Measurements from ENCODE around the gene NOS3.

The NOS3 gene

GRCh38 chr7:150962290-150962552 lies 28.6 kb upstream of the NOS3 start:
- H3K9me3 ChIP-seq (ENCODE audit: severe bottlenecking): no peaks in the 10 kb centered on the region
- TF ChIP-seq CTCF (IDR thresholded peaks at IDR 0.05; ENCODE audit: poor library complexity, severe bottlenecking): no peak
- DNase-seq (ENCODE audit: low spot score) (no peak), ATAC-seq (ENCODE audit: low read depth) (no peak)
- H3K36me3 ChIP-seq (ENCODE audit: low read depth): no peaks in the 10 kb centered on the region
- no peak overlapping the region for H3K27ac ChIP-seq (ENCODE audit: poor library complexity, severe bottlenecking)
- H3K4me1 ChIP-seq (ENCODE audit: insufficient read depth, poor library complexity, severe bottlenecking): no peaks in the 10 kb centered on the region
- H3K4me3 ChIP-seq (ENCODE audit: severe bottlenecking): no peak overlapping the region
- H3K27me3 ChIP-seq (ENCODE audit: insufficient read depth, poor library complexity, severe bottlenecking): peaks cover 12% of the 10 kb centered on the region

- Histone ChIP-seq H3K9me3 (ENCODE audit: severe bottlenecking) (no peaks in the 10 kb centered on the region), H3K4me3 (ENCODE audit: severe bottlenecking) (no peak overlapping the region), H3K27ac (ENCODE audit: poor library complexity, severe bottlenecking) (no peak overlapping the region), H3K36me3 (ENCODE audit: low read depth) (no peaks in the 10 kb centered on the region), H3K27me3 (ENCODE audit: insufficient read depth, poor library complexity, severe bottlenecking) (peaks cover 9% of the 10 kb centered on the region), H3K4me1 (ENCODE audit: insufficient read depth, poor library complexity, severe bottlenecking) (no peaks in the 10 kb centered on the region)
- ATAC-seq (ENCODE audit: low read depth): peak; percentile 79
- peak; percentile 79 for TF ChIP-seq CTCF (IDR thresholded peaks at IDR 0.05; ENCODE audit: poor library complexity, severe bottlenecking)
- no peak for DNase-seq (ENCODE audit: low spot score)
Observed at GRCh38 chr7:150962553-150963399, 28.0 kb upstream of the NOS3 start.

- H3K4me1 ChIP-seq (ENCODE audit: insufficient read depth, poor library complexity, severe bottlenecking): no peaks in the 10 kb centered on the region
- TF ChIP-seq CTCF (IDR thresholded peaks at IDR 0.05; ENCODE audit: poor library complexity, severe bottlenecking): no peak
- peaks cover 4% of the 10 kb centered on the region for H3K27me3 ChIP-seq (ENCODE audit: insufficient read depth, poor library complexity, severe bottlenecking)
- no peaks in the 10 kb centered on the region for H3K36me3 ChIP-seq (ENCODE audit: low read depth)
- H3K27ac ChIP-seq (ENCODE audit: poor library complexity, severe bottlenecking): no peak overlapping the region
- no peak for ATAC-seq (ENCODE audit: low read depth)
- no peak for DNase-seq (ENCODE audit: low spot score)
- H3K4me3 ChIP-seq (ENCODE audit: severe bottlenecking): no peak overlapping the region
- H3K9me3 ChIP-seq (ENCODE audit: severe bottlenecking): no peaks in the 10 kb centered on the region
Observed at GRCh38 chr7:150963707-150964559, 26.9 kb upstream of the NOS3 start.

- ATAC-seq (ENCODE audit: low read depth) (no peak), DNase-seq (ENCODE audit: low spot score) (no peak)
- H3K4me3 ChIP-seq (ENCODE audit: severe bottlenecking): no peak overlapping the region
- no peak for TF ChIP-seq CTCF (IDR thresholded peaks at IDR 0.05; ENCODE audit: poor library complexity, severe bottlenecking)
- no peaks in the 10 kb centered on the region for H3K9me3 ChIP-seq (ENCODE audit: severe bottlenecking)
- no peak overlapping the region for H3K27ac ChIP-seq (ENCODE audit: poor library complexity, severe bottlenecking)
- no peaks in the 10 kb centered on the region for H3K36me3 ChIP-seq (ENCODE audit: low read depth)
- peaks cover 10% of the 10 kb centered on the region for H3K27me3 ChIP-seq (ENCODE audit: insufficient read depth, poor library complexity, severe bottlenecking)
- H3K4me1 ChIP-seq (ENCODE audit: insufficient read depth, poor library complexity, severe bottlenecking): no peaks in the 10 kb centered on the region
Observed at GRCh38 chr7:150964593-150965111, 26.2 kb upstream of the NOS3 start.

Data from RWPE2 (cell line).